IPS DF 4.7 (cell line): ENCODE results near the gene PROZ.
"Not testable (repeated sequence)": the region's sequence is repeated elsewhere in the genome, so short reads cannot be mapped to it uniquely, and the experiment has no call there.

Source experiments
- DNase-seq: peaks from one replicate; pipeline ENCODE4 v3.0.0-alpha.2; 2013; ENCODE audit warnings: low spot score; ENCODE audit errors: extremely low read depth

Gene PROZ

GRCh38 chr13:113157929-113158747 is at the start of gene PROZ:
TSS of gene PROZ (plus strand) at chr13:113158648. CDS start at chr13:113158661, 13 bp downstream.
- DNase-seq, result no peak

GRCh38 chr13:113109151-113110047 is 49.0 kb upstream of the PROZ start:
- no peak for DNase-seq

GRCh38 chr13:113110048-113110851 is 48.2 kb upstream of the PROZ start:
- no peak for DNase-seq

GRCh38 chr13:113110852-113111315 is 47.6 kb upstream of the PROZ start:
- DNase-seq, result no peak

- not testable (repeated sequence) for DNase-seq
These were observed 46.6 kb upstream of the PROZ start for GRCh38 chr13:113111821-113112220.

- not testable (repeated sequence) for DNase-seq
These were observed 46.0 kb upstream of the PROZ start for GRCh38 chr13:113112475-113112874.

- no peak for DNase-seq
These were observed 45.3 kb upstream of the PROZ start for GRCh38 chr13:113112893-113113845.

- DNase-seq, result no peak
These were observed 44.6 kb upstream of the PROZ start for GRCh38 chr13:113113846-113114271.

GRCh38 chr13:113114511-113115362 is 43.7 kb upstream of the PROZ start:
- DNase-seq, result no peak

GRCh38 chr13:113115363-113116205 is 42.9 kb upstream of the PROZ start:
- no peak for DNase-seq

GRCh38 chr13:113116206-113116800 is 42.1 kb upstream of the PROZ start:
- no peak for DNase-seq

- no peak for DNase-seq
These were observed 41.6 kb upstream of the PROZ start for GRCh38 chr13:113116871-113117271.

- DNase-seq, result no peak
These were observed 41.0 kb upstream of the PROZ start for GRCh38 chr13:113117335-113117872.

GRCh38 chr13:113117911-113118260 is 40.6 kb upstream of the PROZ start:
- no peak for DNase-seq

GRCh38 chr13:113118261-113119021 is 40.0 kb upstream of the PROZ start:
- no peak for DNase-seq

GRCh38 chr13:113119166-113119821 is 39.2 kb upstream of the PROZ start:
- DNase-seq, result no peak
